Hepatocyte (in vitro differentiated cells): ENCODE results near the gene SPATA45. TPM values are rescaled to one million over a fixed set of nuclear protein-coding genes. Genes with fewer than 3 reads are reported as not detected.

Experiments used
- DNase-seq: peaks from one replicate; pipeline ENCODE4 v3.0.0-alpha.2; 2016; ENCODE audit warnings: low spot score
- H2AFZ ChIP-seq: fragments of 200-600 bp; sonication (generic); 2 replicates; pipeline ENCODE4 v1.6.0; 2016; ENCODE audit warnings: antibody characterized with exemption, mild to moderate bottlenecking
- H3K27ac ChIP-seq: fragments of 200-600 bp; sonication (generic); 2 replicates; pipeline ENCODE4 v1.5.1; 2016; ENCODE audit warnings: mild to moderate bottlenecking
- H3K27me3 ChIP-seq: fragments of 200-600 bp; sonication (generic); 2 replicates; pipeline ENCODE4 v1.6.1; 2016
- H3K36me3 ChIP-seq: fragments of 200-600 bp; sonication (generic); replicated peaks from 2 replicates; pipeline ENCODE4 v1.5.1; 2016; ENCODE audit warnings: low read depth; ENCODE audit not compliant: insufficient read depth
- H3K4me1 ChIP-seq: fragments of 200-600 bp; sonication (generic); 2 replicates; pipeline ENCODE4 v1.5.1; 2016; ENCODE audit warnings: mild to moderate bottlenecking, moderate library complexity; ENCODE audit not compliant: insufficient read depth
- H3K4me2 ChIP-seq: fragments of 200-600 bp; sonication (generic); 2 replicates; pipeline ENCODE4 v1.6.0; 2016
- H3K4me3 ChIP-seq: fragments of 200-600 bp; sonication (generic); 2 replicates; pipeline ENCODE4 v1.5.1; 2016; ENCODE audit warnings: mild to moderate bottlenecking
- H3K79me2 ChIP-seq: fragments of 200-600 bp; sonication (generic); 2 replicates; pipeline ENCODE4 v1.6.0; 2017; ENCODE audit warnings: mild to moderate bottlenecking
- H3K9me2 ChIP-seq: fragments of 200-600 bp; sonication (generic); replicated peaks from 2 replicates; pipeline ENCODE4 v1.6.0; 2017; ENCODE audit warnings: mild to moderate bottlenecking; ENCODE audit not compliant: insufficient read depth
- H3K9me3 ChIP-seq: fragments of 200-600 bp; sonication (generic); 2 replicates; pipeline ENCODE4 v1.5.1; 2016; ENCODE audit warnings: low read depth, mild to moderate bottlenecking
- H4K20me1 ChIP-seq: fragments of 200-600 bp; sonication (generic); 2 replicates; pipeline ENCODE4 v1.6.0; 2016; ENCODE audit warnings: mild to moderate bottlenecking; ENCODE audit not compliant: insufficient read depth, poor library complexity, severe bottlenecking
- EZH2 ChIP-seq: fragments of 200-600 bp; sonication (generic); IDR thresholded peaks from 2 replicates; pipeline ENCODE4 v1.6.1; 2016; ENCODE audit warnings: antibody characterized with exemption, mild to moderate bottlenecking, borderline replicate concordance
- EZH2phosphoT487 ChIP-seq: fragments of 200-600 bp; sonication (generic); IDR thresholded peaks from one replicate; pipeline ENCODE4 v1.6.1; 2018; ENCODE audit warnings: antibody characterized with exemption, mild to moderate bottlenecking, low read depth, moderate library complexity; ENCODE audit not compliant: unreplicated experiment, severe bottlenecking
- WGBS: methylation state at CpG from one replicate; pipeline ENCODE4 v1.1.6; 2016; ENCODE audit warnings: low lambda C conversion rate; ENCODE audit errors: missing lambda C conversion rate; 5-methylcytosine and 5-hydroxymethylcytosine counted together
- polyA plus RNA-seq: library from polyadenylated mRNA; unstranded; fragments of >200 nt; fragmentation: Nextera tagmentation; extraction: Ambion mirVana; gene quantifications from 2 replicates; pipeline ENCODE4 v1.2.1, GENCODE V29; 2016
- total RNA-seq: library from RNA; depleted of rRNA; stranded (reverse); fragments of >200 nt; gene quantifications from 2 replicates; pipeline ENCODE4 v1.2.3, GENCODE V29; 2014
- TF ChIP-seq, protein P1 (sequence below): fragments of 200-600 bp; sonication (generic); IDR thresholded peaks from 2 replicates; pipeline ENCODE4 v1.5.1; 2016; ENCODE audit warnings: antibody characterized with exemption, mild to moderate bottlenecking; ENCODE audit not compliant: poor library complexity

The SPATA45 gene
- total and polyA plus RNA-seq, 2 experiments from 2014 or later: 0.44 TPM; not detected in 1

DNA sequence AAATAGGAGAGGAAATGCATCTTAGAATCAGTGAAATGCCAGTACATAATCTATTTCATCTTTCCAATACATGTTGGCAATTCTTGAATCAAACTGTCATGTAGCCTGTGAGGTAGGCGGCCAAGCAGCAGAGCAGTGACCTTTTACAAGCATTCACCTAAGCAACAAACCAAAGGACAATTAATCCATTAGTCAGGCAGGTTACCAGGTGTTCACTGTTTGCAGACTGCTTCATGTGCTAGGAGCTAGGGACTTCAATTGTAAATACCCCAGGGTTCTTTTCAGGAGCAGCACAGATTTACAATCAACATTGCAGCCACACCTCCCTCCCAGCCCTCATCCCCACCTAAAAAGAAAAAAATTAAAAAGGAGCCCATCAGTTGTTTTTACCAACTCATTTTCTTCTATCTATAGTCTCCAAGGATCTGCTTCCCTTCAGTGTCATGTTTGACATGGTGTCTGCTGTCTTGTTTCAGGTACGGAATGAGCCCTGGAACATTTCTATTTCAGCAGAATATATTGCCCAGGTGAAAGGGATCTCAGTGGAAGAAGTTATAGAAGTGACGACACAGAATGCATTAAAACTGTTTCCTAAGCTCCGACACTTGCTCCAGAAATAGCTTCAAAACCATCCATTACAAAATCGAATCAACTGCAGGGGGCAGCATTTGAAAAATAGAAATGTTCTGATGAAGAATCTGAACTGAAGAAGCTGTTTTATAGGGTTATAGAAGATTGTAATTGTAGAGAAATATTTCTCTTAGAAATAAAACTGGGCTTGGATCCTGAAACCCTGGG, 32.7 kb downstream of the SPATA45 start:
- Histone ChIP-seq H3K9me3 (no peaks in the 10 kb centered on the region), H4K20me1 (no peaks in the 10 kb centered on the region), H3K79me2 (no peaks in the 10 kb centered on the region), H2AFZ (no peak overlapping the region), H3K27ac (peak overlapping the region; percentile 62), H3K9me2 (no peaks in the 10 kb centered on the region), H3K4me2 (peak overlapping the region; percentile 42), H3K4me3 (no peak overlapping the region), H3K36me3 (no peaks in the 10 kb centered on the region), H3K27me3 (no peaks in the 10 kb centered on the region), H3K4me1 (peaks cover 9% of the 10 kb centered on the region)
- DNase-seq: peak; percentile 39
- TF ChIP-seq, protein P1, sequence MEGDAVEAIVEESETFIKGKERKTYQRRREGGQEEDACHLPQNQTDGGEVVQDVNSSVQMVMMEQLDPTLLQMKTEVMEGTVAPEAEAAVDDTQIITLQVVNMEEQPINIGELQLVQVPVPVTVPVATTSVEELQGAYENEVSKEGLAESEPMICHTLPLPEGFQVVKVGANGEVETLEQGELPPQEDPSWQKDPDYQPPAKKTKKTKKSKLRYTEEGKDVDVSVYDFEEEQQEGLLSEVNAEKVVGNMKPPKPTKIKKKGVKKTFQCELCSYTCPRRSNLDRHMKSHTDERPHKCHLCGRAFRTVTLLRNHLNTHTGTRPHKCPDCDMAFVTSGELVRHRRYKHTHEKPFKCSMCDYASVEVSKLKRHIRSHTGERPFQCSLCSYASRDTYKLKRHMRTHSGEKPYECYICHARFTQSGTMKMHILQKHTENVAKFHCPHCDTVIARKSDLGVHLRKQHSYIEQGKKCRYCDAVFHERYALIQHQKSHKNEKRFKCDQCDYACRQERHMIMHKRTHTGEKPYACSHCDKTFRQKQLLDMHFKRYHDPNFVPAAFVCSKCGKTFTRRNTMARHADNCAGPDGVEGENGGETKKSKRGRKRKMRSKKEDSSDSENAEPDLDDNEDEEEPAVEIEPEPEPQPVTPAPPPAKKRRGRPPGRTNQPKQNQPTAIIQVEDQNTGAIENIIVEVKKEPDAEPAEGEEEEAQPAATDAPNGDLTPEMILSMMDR: peak; percentile 54
- no peak for TF ChIP-seq EZH2
- 44% methylated on average over 5 of the region's 5 CpGs for WGBS

DNA sequence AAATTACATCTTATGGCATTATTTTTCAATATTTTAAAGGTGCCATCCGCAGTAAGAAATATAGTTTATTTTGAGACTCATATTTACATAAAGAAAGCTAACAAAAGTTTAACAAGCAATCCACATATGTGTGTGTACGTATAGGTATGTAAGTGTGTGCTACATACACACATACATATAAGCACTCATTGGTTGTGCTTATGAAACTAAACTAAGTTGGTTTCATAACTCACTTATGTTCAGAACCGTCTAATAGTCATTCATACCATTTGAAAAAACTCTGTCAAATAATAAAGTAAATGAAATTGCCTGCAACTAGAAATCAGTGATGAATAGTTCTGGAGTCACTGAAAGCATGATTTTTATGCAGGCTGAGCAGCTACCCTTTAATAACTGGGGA, 41.7 kb downstream of the SPATA45 start:
- H3K36me3 ChIP-seq: no peaks in the 10 kb centered on the region
- no peaks in the 10 kb centered on the region for H3K9me2 ChIP-seq
- H3K4me1 ChIP-seq: no peaks in the 10 kb centered on the region
- no peak overlapping the region for H3K4me2 ChIP-seq
- TF ChIP-seq EZH2 (no peak), EZH2phosphoT487 (no peak)
- TF ChIP-seq, protein P1: no peak
- H3K27ac ChIP-seq: no peak overlapping the region
- no peaks in the 10 kb centered on the region for H3K9me3 ChIP-seq
- H2AFZ ChIP-seq: no peak overlapping the region
- H3K79me2 ChIP-seq: no peaks in the 10 kb centered on the region
- 91% methylated on average over 3 of the region's 3 CpGs for WGBS
- DNase-seq: no peak
- no peaks in the 10 kb centered on the region for H3K27me3 ChIP-seq
- H3K4me3 ChIP-seq: no peak overlapping the region
- H4K20me1 ChIP-seq: no peaks in the 10 kb centered on the region

DNA sequence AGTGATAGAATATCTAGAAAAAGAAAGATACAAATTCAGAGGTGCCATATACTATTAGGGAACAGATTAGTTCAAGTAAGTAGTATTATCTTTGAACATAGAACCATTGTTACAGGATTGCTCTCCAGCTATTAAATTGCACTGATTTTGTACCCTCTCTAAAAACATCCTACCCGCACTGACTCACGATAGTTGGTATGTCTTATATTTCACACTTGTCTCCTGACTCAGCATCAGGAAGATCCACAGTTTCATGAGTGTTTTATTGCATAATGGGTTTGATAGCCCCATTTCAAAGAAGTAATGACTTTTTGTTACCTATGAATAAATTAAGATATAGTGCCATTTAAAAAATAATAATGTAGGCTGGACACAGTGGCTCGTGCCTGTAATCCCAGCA, 49.8 kb downstream of the SPATA45 start:
- no peak for TF ChIP-seq EZH2phosphoT487
- TF ChIP-seq EZH2: no peak
- TF ChIP-seq, protein P1: no peak
- H3K27me3 ChIP-seq: no peaks in the 10 kb centered on the region
- no peak overlapping the region for H2AFZ ChIP-seq
- DNase-seq: no peak
- no peaks in the 10 kb centered on the region for H3K36me3 ChIP-seq
- H3K4me2 ChIP-seq: no peak overlapping the region
- no peak overlapping the region for H3K27ac ChIP-seq
- no peak overlapping the region for H3K4me3 ChIP-seq
- no peaks in the 10 kb centered on the region for H3K9me3 ChIP-seq
- H3K9me2 ChIP-seq: no peaks in the 10 kb centered on the region
- H4K20me1 ChIP-seq: no peaks in the 10 kb centered on the region
- WGBS: 92% methylated on average over 3 of the region's 3 CpGs
- peaks cover 7% of the 10 kb centered on the region for H3K79me2 ChIP-seq
- peaks cover 8% of the 10 kb centered on the region for H3K4me1 ChIP-seq
